Measurements from ENCODE around the gene NUFIP1. TPM values are rescaled to one million over a fixed set of nuclear protein-coding genes. Genes with fewer than 3 reads are reported as not detected.

NUFIP1 gene
- polyA plus RNA-seq, 5 donors, result 10.0 to 12.0 (median 11.5) TPM

Other genes with a start within 250 kb of the NUFIP1 start
- 10 to 100 TPM; 42.9 to 72.1 (median 66.9) TPM for gene GPALPP1, start 67 bp upstream of the NUFIP1 start, polyA plus RNA-seq (ENCODE audit: insufficient read depth in 1 of 5, insufficient read length in 5 of 5, low replicate concordance in 1 of 5)
- gene GTF2F2, start 131.0 kb upstream of the NUFIP1 start, polyA plus RNA-seq (ENCODE audit: insufficient read depth in 1 of 5, insufficient read length in 5 of 5, low replicate concordance in 1 of 5), result 10 to 100 TPM; 23.3 to 26.4 (median 25.6) TPM
- under 1 TPM in 2 of 5 donors, not detected in 3; 0.08 to 0.09 TPM for gene KCTD4, start 211.6 kb upstream of the NUFIP1 start, polyA plus RNA-seq (ENCODE audit: insufficient read depth in 1 of 5, insufficient read length in 5 of 5, low replicate concordance in 1 of 5)